ENCODE results near the gene RHCE. TPM values are rescaled to one million over a fixed set of nuclear protein-coding genes. Genes with fewer than 3 reads are reported as not detected.
"Not testable (repeated sequence)": the region's sequence is repeated elsewhere in the genome, so short reads cannot be mapped to it uniquely, and the experiment has no call there.

Gene RHCE
- total RNA-seq, 1 donor from 2014 or later = 0.75 TPM

- DNase-seq (ENCODE audit: low read depth); H4K20me1 ChIP-seq (ENCODE audit: insufficient read depth, low read length); H2AFZ ChIP-seq (ENCODE audit: low read depth, low read length); H3K4me2 ChIP-seq (ENCODE audit: low read length); H3K9me3 ChIP-seq (ENCODE audit: insufficient read depth, low read depth, low read length); H3K27ac Mint-ChIP-seq (ENCODE audit: unreplicated experiment); H3K9me3 Mint-ChIP-seq (ENCODE audit: unreplicated experiment); H3K27me3 ChIP-seq (ENCODE audit: insufficient read depth, low read length); H3K9ac ChIP-seq (ENCODE audit: low read length); H3K36me3 ChIP-seq (ENCODE audit: insufficient read depth, low read length); H3K4me1 Mint-ChIP-seq (ENCODE audit: low read depth, unreplicated experiment); H3K79me2 ChIP-seq (ENCODE audit: insufficient read depth, low read length); FAIRE-seq; H3K36me3 Mint-ChIP-seq (ENCODE audit: low read depth, unreplicated experiment); H3K4me3 ChIP-seq (ENCODE audit: insufficient read depth, low read depth, low read length); H3K27ac ChIP-seq (ENCODE audit: low read depth, low read length); H3K4me3 Mint-ChIP-seq (ENCODE audit: unreplicated experiment); H3K4me1 ChIP-seq (ENCODE audit: insufficient read depth, low read length): not testable (repeated sequence)
- peaks cover 19% of the 10 kb centered on the region for H3K27me3 Mint-ChIP-seq (ENCODE audit: low read depth, unreplicated experiment)
Measured at GRCh38 chr1:25405731-25406305, 14.8 kb downstream of the RHCE start.

- not testable (repeated sequence) for H3K9me3 ChIP-seq (ENCODE audit: insufficient read depth, low read depth, low read length)
- FAIRE-seq = peak; percentile 5
Measured at GRCh38 chr1:25402947-25403803, 17.4 kb downstream of the RHCE start.

GRCh38 chr1:25398079-25398478 is 22.5 kb downstream of the RHCE start:
- H3K4me3 ChIP-seq (ENCODE audit: insufficient read depth, low read depth, low read length); H4K20me1 ChIP-seq (ENCODE audit: insufficient read depth, low read length); H3K4me3 Mint-ChIP-seq (ENCODE audit: unreplicated experiment); H3K4me1 Mint-ChIP-seq (ENCODE audit: low read depth, unreplicated experiment); H3K27ac ChIP-seq (ENCODE audit: low read depth, low read length); H3K27ac Mint-ChIP-seq (ENCODE audit: unreplicated experiment); H2AFZ ChIP-seq (ENCODE audit: low read depth, low read length); H3K9me3 ChIP-seq (ENCODE audit: insufficient read depth, low read depth, low read length); H3K36me3 ChIP-seq (ENCODE audit: insufficient read depth, low read length); H3K79me2 ChIP-seq (ENCODE audit: insufficient read depth, low read length); DNase-seq (ENCODE audit: low read depth); H3K36me3 Mint-ChIP-seq (ENCODE audit: low read depth, unreplicated experiment); H3K4me1 ChIP-seq (ENCODE audit: insufficient read depth, low read length); FAIRE-seq; H3K27me3 ChIP-seq (ENCODE audit: insufficient read depth, low read length); H3K9ac ChIP-seq (ENCODE audit: low read length); H3K9me3 Mint-ChIP-seq (ENCODE audit: unreplicated experiment); H3K4me2 ChIP-seq (ENCODE audit: low read length): not testable (repeated sequence)
- H3K27me3 Mint-ChIP-seq (ENCODE audit: low read depth, unreplicated experiment) = peaks cover 30% of the 10 kb centered on the region

More at GRCh38 chr1:25402947-25403803, 17.4 kb downstream of the RHCE start:
- H3K27ac Mint-ChIP-seq (ENCODE audit: unreplicated experiment); H3K36me3 ChIP-seq (ENCODE audit: insufficient read depth, low read length); DNase-seq (ENCODE audit: low read depth); H2AFZ ChIP-seq (ENCODE audit: low read depth, low read length); H3K27ac ChIP-seq (ENCODE audit: low read depth, low read length); H3K4me1 Mint-ChIP-seq (ENCODE audit: low read depth, unreplicated experiment); H3K4me3 ChIP-seq (ENCODE audit: insufficient read depth, low read depth, low read length); H3K4me3 Mint-ChIP-seq (ENCODE audit: unreplicated experiment); H3K4me1 ChIP-seq (ENCODE audit: insufficient read depth, low read length); H3K36me3 Mint-ChIP-seq (ENCODE audit: low read depth, unreplicated experiment); H4K20me1 ChIP-seq (ENCODE audit: insufficient read depth, low read length); H3K27me3 ChIP-seq (ENCODE audit: insufficient read depth, low read length); H3K9me3 Mint-ChIP-seq (ENCODE audit: unreplicated experiment); H3K4me2 ChIP-seq (ENCODE audit: low read length); H3K9ac ChIP-seq (ENCODE audit: low read length); H3K79me2 ChIP-seq (ENCODE audit: insufficient read depth, low read length): not testable (repeated sequence)
- peaks cover 27% of the 10 kb centered on the region for H3K27me3 Mint-ChIP-seq (ENCODE audit: low read depth, unreplicated experiment)

GRCh38 chr1:25397549-25397948 is 23.1 kb downstream of the RHCE start:
- not testable (repeated sequence) for H3K4me1 ChIP-seq (ENCODE audit: insufficient read depth, low read length); H3K4me1 Mint-ChIP-seq (ENCODE audit: low read depth, unreplicated experiment); H2AFZ ChIP-seq (ENCODE audit: low read depth, low read length); H3K36me3 Mint-ChIP-seq (ENCODE audit: low read depth, unreplicated experiment); H3K27ac ChIP-seq (ENCODE audit: low read depth, low read length); H3K4me2 ChIP-seq (ENCODE audit: low read length); H3K9ac ChIP-seq (ENCODE audit: low read length); H3K27ac Mint-ChIP-seq (ENCODE audit: unreplicated experiment); H3K4me3 ChIP-seq (ENCODE audit: insufficient read depth, low read depth, low read length); H3K36me3 ChIP-seq (ENCODE audit: insufficient read depth, low read length); FAIRE-seq; H4K20me1 ChIP-seq (ENCODE audit: insufficient read depth, low read length); H3K79me2 ChIP-seq (ENCODE audit: insufficient read depth, low read length); H3K27me3 ChIP-seq (ENCODE audit: insufficient read depth, low read length); H3K9me3 ChIP-seq (ENCODE audit: insufficient read depth, low read depth, low read length); DNase-seq (ENCODE audit: low read depth); H3K4me3 Mint-ChIP-seq (ENCODE audit: unreplicated experiment); H3K9me3 Mint-ChIP-seq (ENCODE audit: unreplicated experiment)
- H3K27me3 Mint-ChIP-seq (ENCODE audit: low read depth, unreplicated experiment) = peaks cover 29% of the 10 kb centered on the region
